Ascending aorta (tissue), 2 donors: ENCODE results near the gene BPIFA1. TPM values are rescaled to one million over a fixed set of nuclear protein-coding genes. Genes with fewer than 3 reads are reported as not detected.

Experiments
- DNase-seq, 2 donors: peaks; one replicate each; pipeline ENCODE4 v3.0.0-alpha.2; 2019; ENCODE audit warnings: low spot score in 2 of 2
- H3K27ac ChIP-seq, 2 donors: fragments of 200-600 bp; sonication (generic); one replicate each; pipeline ENCODE4 v1.5.1; 2016 to 2017; ENCODE audit warnings: mild to moderate bottlenecking in 1 of 2
- H3K27me3 ChIP-seq: fragments of 200-600 bp; sonication (generic); one replicate; pipeline ENCODE4 v1.5.1; 2017
- H3K36me3 ChIP-seq, 2 donors: fragments of 200-600 bp; sonication (generic); one replicate each; pipeline ENCODE4 v1.5.1; 2016
- H3K4me1 ChIP-seq, 2 donors: fragments of 200-600 bp; sonication (generic); one replicate each; pipeline ENCODE4 v1.5.1; 2016 to 2017; ENCODE audit warnings: mild to moderate bottlenecking in 1 of 2
- H3K4me3 ChIP-seq, 2 donors: fragments of 200-600 bp; sonication (generic); one replicate each; pipeline ENCODE4 v1.5.1; 2016 to 2017; ENCODE audit warnings: mild to moderate bottlenecking in 1 of 2
- H3K9me3 ChIP-seq, 2 donors: fragments of 200-600 bp; sonication (generic); one replicate each; pipeline ENCODE4 v1.5.1; 2016
- intact Hi-C: fragments of 100-400 bp; cut with DNase I; formaldehyde crosslinking; loops from one replicate; pipeline ENCODE4 v1.15.1; 2023
- total RNA-seq: library from RNA; depleted of rRNA; stranded (reverse); fragments of >200 nt; gene quantifications from one replicate; pipeline ENCODE4 v1.1.0, GENCODE V29; 2016
- TF ChIP-seq, protein P1 (sequence below), 3 experiments: fragments of 200-600 bp in 2 of 3; fragments of 450-650 bp in 1 of 3; sonication (generic) in 2 of 3; IDR thresholded peaks; one replicate each; pipeline ENCODE4 v1.5.1; 2016 to 2019; ENCODE audit warnings: antibody characterized with exemption in 3 of 3, mild to moderate bottlenecking in 1 of 3, moderate library complexity in 1 of 3

Gene BPIFA1
- total RNA-seq, 1 donor from 2014 or later = not detected

DNA sequence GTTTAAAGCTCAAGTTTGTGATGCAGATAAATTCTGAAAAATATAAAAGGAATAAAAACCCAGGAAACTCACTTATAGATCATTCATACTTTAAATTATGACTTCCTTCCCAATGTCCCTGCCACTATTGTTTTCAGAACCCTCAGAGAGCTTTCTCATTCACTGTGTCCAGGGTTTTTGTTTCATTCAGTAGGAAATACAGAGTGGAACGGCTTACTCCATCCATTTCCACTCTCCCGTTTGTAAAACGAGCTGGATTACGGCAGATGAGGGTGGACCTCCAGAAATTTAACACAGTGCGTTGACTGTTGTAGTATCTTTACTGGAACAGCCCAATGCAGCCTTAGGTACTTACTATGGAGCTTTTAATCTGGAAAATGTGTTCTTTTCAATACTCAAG is 23.6 kb downstream of the BPIFA1 start:
- Histone ChIP-seq H3K4me1 (no peaks in the 10 kb centered on the region), H3K4me3 (no peak overlapping the region), H3K36me3 (no peaks in the 10 kb centered on the region), H3K9me3 (no peaks in the 10 kb centered on the region), H3K27ac (no peak overlapping the region), H3K27me3 (no peaks in the 10 kb centered on the region)
- intact Hi-C loops = no loop called here
- TF ChIP-seq, protein P1, sequence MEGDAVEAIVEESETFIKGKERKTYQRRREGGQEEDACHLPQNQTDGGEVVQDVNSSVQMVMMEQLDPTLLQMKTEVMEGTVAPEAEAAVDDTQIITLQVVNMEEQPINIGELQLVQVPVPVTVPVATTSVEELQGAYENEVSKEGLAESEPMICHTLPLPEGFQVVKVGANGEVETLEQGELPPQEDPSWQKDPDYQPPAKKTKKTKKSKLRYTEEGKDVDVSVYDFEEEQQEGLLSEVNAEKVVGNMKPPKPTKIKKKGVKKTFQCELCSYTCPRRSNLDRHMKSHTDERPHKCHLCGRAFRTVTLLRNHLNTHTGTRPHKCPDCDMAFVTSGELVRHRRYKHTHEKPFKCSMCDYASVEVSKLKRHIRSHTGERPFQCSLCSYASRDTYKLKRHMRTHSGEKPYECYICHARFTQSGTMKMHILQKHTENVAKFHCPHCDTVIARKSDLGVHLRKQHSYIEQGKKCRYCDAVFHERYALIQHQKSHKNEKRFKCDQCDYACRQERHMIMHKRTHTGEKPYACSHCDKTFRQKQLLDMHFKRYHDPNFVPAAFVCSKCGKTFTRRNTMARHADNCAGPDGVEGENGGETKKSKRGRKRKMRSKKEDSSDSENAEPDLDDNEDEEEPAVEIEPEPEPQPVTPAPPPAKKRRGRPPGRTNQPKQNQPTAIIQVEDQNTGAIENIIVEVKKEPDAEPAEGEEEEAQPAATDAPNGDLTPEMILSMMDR (IDR thresholded peaks at IDR 0.05) = no peak
- DNase-seq = no peak

DNA sequence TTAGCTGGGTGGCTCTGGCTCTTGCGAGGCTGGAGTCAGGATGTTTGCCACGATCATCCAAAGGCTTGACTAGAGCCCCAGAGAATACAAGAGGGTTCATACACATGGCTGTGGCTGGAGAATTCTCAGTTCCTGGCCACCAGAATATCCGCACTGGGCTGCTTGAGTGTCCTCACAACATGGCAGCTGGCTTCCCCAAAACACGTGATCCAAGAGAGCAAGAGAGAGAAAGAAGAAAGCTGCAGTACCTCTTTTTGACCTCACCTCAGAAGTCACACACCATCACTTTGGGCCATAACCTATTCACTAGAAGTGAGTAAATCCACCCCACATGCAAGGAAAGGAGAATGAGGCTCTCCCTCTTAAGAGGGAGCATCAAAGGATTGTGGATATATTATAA is 25.7 kb downstream of the BPIFA1 start:
- H3K4me1 ChIP-seq = no peaks in the 10 kb centered on the region
- DNase-seq = no peak
- no peaks in the 10 kb centered on the region for H3K36me3 ChIP-seq
- no peak overlapping the region for H3K4me3 ChIP-seq
- H3K27me3 ChIP-seq = no peaks in the 10 kb centered on the region
- TF ChIP-seq, protein P1 (IDR thresholded peaks at IDR 0.05) = no peak
- no peak overlapping the region for H3K27ac ChIP-seq
- intact Hi-C loops = no loop called here
- H3K9me3 ChIP-seq = no peaks in the 10 kb centered on the region

DNA sequence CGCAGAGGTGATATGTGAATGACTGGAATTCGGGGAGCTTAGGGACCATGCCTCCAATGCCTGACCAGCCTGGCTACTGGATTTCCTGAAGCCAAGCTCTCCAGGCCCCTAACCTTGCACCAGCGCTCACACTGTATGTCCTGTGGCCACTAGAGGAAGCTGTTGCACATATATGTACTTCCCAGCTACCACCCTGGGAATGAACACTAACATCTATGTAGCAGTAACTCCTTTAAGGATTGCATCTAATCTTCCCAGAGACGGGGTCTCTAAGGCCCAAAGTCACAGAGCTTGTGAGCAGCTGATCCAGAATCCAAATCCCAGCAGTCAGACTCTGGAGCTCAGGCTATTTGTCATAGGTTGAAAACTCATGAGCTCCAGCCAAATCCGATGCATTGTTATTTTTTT is 26.9 kb downstream of the BPIFA1 start:
- no peaks in the 10 kb centered on the region for H3K36me3 ChIP-seq
- no peaks in the 10 kb centered on the region for H3K4me1 ChIP-seq
- TF ChIP-seq, protein P1 (IDR thresholded peaks at IDR 0.05) = no peak
- no peaks in the 10 kb centered on the region for H3K9me3 ChIP-seq
- H3K4me3 ChIP-seq = no peak overlapping the region
- H3K27ac ChIP-seq = no peak overlapping the region
- H3K27me3 ChIP-seq = no peaks in the 10 kb centered on the region
- DNase-seq = no peak
- intact Hi-C loops = no loop called here

DNA sequence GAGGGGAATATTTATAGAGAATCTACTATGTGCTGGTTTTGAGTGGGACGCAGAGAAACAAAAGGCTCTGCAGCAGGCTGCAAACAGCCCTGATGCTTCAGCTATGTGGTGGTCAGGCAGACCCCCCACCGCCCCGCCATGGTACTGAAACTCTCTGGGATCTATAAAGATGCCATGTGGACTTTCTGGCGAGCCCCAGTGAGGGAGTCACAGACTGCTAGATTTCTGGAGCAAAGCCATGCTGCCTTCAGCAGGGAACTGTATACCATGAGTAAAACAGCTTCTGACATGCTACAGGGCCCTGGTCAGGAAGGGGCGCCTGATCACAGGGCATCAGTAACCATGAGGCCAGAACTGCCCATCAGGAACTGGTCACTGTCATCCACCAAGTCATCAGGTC is 28.0 kb downstream of the BPIFA1 start:
- Histone ChIP-seq H3K9me3 (no peaks in the 10 kb centered on the region), H3K36me3 (no peaks in the 10 kb centered on the region), H3K27ac (no peak overlapping the region), H3K4me1 (no peaks in the 10 kb centered on the region), H3K27me3 (no peaks in the 10 kb centered on the region), H3K4me3 (no peak overlapping the region)
- intact Hi-C loops = no loop called here
- DNase-seq = no peak
- TF ChIP-seq, protein P1 (IDR thresholded peaks at IDR 0.05) = no peak

DNA sequence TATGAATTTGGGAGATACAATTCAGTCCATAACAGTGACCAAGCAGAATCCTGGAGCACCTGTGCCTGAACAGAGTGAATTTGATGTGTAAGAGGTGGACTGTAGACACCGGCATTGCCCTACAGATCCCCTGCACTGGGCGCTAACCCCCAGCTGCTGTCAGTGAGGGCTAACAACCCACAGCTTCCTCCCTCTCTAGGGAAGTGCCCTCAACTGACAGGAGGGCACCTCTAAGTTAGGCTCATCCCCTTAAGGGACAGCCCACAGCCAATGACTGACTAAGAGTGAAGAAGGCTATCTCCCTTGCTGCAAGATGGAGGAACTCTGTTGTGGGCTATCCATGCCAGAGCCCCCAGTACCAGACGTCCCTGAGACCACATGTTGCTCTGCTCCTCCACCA is 31.9 kb downstream of the BPIFA1 start:
- intact Hi-C loops = no loop called here
- Histone ChIP-seq H3K9me3 (no peaks in the 10 kb centered on the region), H3K4me3 (no peak overlapping the region), H3K4me1 (no peaks in the 10 kb centered on the region), H3K27ac (no peak overlapping the region), H3K36me3 (no peaks in the 10 kb centered on the region), H3K27me3 (no peaks in the 10 kb centered on the region)
- TF ChIP-seq, protein P1 (IDR thresholded peaks at IDR 0.05) = no peak
- DNase-seq = no peak

DNA sequence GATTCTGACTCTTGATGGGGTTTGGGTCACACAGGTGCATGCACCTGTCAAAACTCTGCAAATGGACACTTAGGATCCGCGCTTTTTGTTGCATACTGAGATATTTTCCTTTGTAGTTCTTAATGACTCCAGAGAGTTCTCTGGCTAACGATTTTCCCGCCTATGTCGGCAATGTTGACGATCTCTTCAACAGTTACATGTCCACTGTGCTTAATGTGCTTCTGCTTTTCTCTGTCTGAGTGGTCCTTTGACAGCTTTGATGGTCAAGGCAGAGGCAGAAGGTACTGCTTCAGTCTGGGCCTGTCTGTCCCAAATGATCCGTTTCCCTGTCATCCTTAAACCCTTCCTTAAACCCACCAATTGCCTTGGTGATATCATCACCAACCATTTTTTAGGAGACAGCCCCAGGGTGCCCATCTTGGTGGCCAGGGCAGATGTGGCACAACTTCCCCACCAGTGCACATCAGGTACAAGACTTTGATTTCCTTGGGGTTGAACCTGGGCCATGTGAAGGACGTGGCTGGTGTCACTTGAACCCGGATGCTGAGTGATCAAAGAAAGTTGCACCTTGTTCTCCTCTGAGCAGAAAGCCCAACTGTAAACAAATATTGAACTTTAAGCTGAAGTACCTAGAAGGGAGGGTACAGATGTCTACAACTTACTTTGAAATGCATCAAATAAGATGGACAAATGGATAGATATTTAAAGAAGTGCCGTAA is 36.5 kb downstream of the BPIFA1 start:
- DNase-seq = no peak
- H3K9me3 ChIP-seq = no peaks in the 10 kb centered on the region
- H3K4me1 ChIP-seq = no peaks in the 10 kb centered on the region
- intact Hi-C loops = no loop called here
- no peaks in the 10 kb centered on the region for H3K27me3 ChIP-seq
- TF ChIP-seq, protein P1 (IDR thresholded peaks at IDR 0.05) = no peak
- H3K27ac ChIP-seq = no peak overlapping the region
- H3K4me3 ChIP-seq = no peak overlapping the region
- H3K36me3 ChIP-seq = no peaks in the 10 kb centered on the region
